Renal cortical epithelial cell (primary cell): ENCODE data around the gene HLX. TPM values are rescaled to one million over a fixed set of nuclear protein-coding genes. Genes with fewer than 3 reads are reported as not detected.
A peak's percentile ranks its signal among the peaks of the same experiment; 100 is the strongest.

Experiments
- DNase-seq: peaks from one replicate; pipeline ENCODE4 v3.0.0-alpha.2; 2011; ENCODE audit warnings: low read depth
- total RNA-seq: library from RNA; depleted of rRNA; stranded (reverse); fragments of >200 nt; gene quantifications from 2 replicates; pipeline ENCODE4 v1.2.3, GENCODE V29; 2014

Gene HLX
- total RNA-seq, 1 donor from 2014 or later: 2.0 TPM

- DNase-seq: no peak
Measured at GRCh38 chr1:220924331-220924970, 45.2 kb downstream of the HLX start.

DNA sequence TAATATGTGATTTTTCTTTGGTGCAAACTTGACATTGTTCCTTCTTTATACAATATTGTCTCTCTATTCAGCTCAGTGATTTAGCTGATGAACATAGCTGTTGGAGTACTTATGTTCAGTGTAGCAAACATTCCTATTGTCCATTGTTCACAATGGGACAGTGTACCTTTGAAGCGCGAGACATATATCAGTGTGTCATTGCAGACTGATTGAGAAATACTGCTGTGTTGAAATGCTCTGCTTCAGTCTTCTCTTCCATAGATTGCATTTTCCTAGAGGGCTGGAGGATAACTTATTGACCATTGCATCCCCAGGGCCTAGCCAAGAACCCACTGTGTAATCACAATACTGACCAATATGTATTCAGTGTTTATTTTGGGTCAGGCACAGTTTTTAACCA lies 46.5 kb downstream of the HLX start:
- peak; percentile 67 for DNase-seq

DNA sequence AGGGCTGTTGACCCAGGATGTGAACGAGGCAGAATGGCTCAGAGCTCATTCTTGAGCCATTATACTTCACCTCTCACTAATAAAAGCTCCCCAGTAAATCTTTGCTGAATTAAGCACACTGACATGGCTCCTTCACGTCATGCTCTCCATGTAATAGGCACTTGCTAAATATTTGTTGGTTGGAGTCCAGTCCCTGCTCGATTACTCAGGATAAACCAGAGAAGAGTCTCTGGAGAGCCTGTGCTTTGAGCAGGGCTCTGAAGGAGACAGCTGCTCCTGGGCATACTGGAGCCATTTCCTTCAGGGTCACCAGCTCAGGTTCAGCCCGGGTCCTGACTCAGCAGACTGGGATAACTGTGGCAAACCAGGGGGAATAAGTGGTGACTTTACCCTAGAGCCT lies 46.9 kb downstream of the HLX start:
- peak; percentile 44 for DNase-seq

DNA sequence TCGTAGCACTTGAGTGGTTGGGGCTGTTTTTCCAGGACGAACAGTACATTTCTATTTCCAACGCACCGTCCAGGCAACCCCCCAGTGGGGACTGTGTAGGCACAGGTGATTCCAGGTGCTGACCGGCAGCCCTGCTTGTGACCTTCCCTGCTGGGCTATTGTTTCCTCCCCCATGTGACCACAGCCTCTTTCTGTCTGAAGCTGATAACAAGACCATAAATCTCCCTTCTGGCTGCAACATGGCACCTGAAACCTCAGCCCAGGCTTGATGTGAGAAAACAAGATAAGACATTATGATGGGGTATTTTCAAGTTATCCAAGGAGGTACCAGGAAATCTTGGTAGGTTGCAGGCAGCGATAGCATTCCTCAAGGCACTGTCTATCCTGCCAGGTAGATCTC lies 48.2 kb downstream of the HLX start:
- no peak for DNase-seq

DNA sequence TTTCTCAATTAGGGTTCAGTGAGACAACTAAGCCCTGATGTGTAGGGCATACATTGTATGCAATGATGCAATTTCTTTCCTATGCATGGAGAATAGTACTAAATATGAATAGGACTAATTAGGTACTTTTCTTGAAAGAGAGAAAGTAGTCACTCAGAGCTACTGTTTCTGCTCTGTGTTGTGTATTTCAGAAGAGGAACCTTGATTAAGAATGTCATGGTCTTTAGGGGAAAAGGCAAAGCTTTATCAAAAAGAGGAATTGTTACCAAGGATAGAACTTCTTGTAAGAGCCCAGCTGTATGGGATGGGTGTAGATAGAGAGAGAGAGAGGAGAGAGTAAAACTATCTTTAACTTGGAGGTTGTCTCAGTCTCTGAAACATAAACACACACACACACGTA lies 49.1 kb downstream of the HLX start:
- no peak for DNase-seq

DNA sequence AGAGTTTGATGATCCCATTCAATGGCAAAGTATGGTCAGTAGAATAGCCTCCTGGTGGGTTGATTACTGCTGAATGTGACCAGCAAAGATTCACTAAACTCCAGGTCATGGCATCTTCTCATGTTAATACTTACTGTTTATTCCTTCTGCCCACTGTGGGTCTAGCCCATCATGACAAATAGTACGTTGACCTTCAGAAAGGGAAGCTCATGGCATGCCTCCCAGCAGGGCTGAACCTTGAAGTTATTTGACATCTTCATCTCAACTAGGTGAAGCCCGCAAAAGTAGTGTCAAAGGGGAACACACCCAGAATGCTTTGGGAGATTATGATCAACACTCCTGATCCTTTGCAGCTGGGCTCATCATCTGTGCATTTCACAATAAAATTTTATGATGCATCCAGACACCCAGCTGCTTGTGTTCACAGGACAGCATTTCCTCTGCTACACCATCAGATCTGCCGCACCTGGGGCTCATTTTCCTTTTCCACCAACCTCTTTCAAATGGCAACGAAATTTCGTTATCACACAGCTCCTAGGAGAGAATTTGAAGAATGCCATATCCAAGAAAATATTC lies 49.6 kb downstream of the HLX start:
- no peak for DNase-seq

GRCh38 chr1:220929304-220929703 lies 50.1 kb downstream of the HLX start:
- no peak for DNase-seq

Other genes with a start within 250 kb of the HLX start
- 6.9 and 10.7 TPM in 2 replicates for gene C1orf115, start 189.1 kb upstream of the HLX start, total RNA-seq
- gene MTARC2, start 131.1 kb upstream of the HLX start, total RNA-seq: 10.8 and 14.1 TPM in 2 replicates
- 4.0 and 5.0 TPM in 2 replicates for gene MTARC1, start 92.5 kb upstream of the HLX start, total RNA-seq